Measurements from ENCODE around the gene PTK6. TPM values are rescaled to one million over a fixed set of nuclear protein-coding genes. Genes with fewer than 3 reads are reported as not detected.
A peak's percentile ranks its signal among the peaks of the same experiment; 100 is the strongest.

Gene PTK6
- polyA plus RNA-seq, 2 of the 4 experiments (the other 2 are of a cell fraction): 1.2 to 2.0 TPM

- TF ChIP-seq FOXS1 (CRISPR knock-in tag; IDR thresholded peaks at IDR 0.05) (no peak), ZFP36 (IDR thresholded peaks at IDR 0.05; ENCODE audit: borderline replicate concordance, partially characterized antibody) (no peak), MYC (IDR thresholded peaks at IDR 0.05; ENCODE audit: borderline replicate concordance, low read length) (no peak)
These were observed 3.4 kb upstream of the PTK6 start (continued) for GRCh38 chr20:63540417-63541186.

DNA sequence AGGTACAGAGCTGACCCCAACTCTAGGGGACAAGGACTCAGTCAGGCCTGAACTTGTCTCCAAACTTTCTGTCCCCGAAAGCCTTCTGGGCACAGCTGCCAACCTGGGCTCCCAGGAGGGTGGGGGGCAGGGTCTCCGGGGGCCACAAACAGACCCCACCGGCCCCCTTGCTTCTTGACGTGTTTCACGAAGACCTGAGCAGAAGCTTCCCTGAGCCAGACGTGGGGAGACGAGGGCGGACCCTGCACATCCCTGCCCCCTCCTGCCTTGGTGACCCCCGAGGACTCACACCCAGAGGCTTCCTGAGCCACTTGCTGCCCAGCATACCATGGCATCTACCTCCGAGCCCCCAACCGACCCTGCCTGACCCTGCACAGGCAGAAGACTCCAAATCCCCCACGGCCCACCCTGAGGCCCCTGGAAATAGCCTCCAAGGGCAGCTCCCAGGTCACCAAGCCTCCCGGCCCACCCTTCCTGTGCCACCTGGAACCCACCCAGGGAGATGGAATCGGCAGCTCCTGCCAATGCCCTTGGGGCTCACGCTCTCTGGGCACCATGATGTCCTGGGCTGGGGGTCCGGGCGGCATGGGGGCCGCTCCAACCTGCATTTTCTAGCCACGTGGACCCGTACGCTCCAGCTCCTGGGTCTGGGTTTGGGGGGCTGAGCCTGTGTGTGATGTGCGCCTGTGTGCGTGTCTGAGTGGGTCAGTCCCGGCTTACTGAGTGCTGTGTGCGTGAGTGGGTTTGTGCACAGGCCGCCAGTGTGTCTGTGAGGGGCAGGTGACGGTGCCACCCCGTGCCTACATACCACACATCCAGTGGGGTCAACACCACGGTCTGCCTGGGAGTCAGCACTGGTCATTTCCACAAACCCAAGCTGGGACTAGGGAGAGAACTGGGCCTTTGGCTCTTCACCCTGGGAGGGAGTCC, 2.5 kb upstream of the PTK6 start:
- H3K4me3 ChIP-seq: no peak overlapping the region
- no peak overlapping the region for H3K27ac ChIP-seq
- no peak for ATAC-seq
- no peak for FAIRE-seq
- ChIA-PET CTCF (interaction anchor here (0.8 to 6.8 kb wide), 21 partner anchors 7 to 581 kb away, joined by 3 to 93 read pairs (median 17); partner anchors contain the start of genes FNDC11 and SRMS), POLR2A (no interaction called here)
- no peak for TF ChIP-seq RNF2 (IDR thresholded peaks at IDR 0.05; ENCODE audit: borderline replicate concordance, low read depth)
- no peak for TF ChIP-seq CBX2 (IDR thresholded peaks at IDR 0.05; ENCODE audit: borderline replicate concordance, low read depth)
- no peak for TF ChIP-seq EP300 (IDR thresholded peaks at IDR 0.05)
- no peak for TF ChIP-seq ZC3H11A (IDR thresholded peaks at IDR 0.05)
- TF ChIP-seq PBX3 (IDR thresholded peaks at IDR 0.05): no peak
- no peak for TF ChIP-seq EHF (CRISPR knock-in tag; IDR thresholded peaks at IDR 0.05)
- no peak overlapping the region for H3K4me2 ChIP-seq
- 86% methylated on average over 21 of the region's 29 CpGs for WGBS (ENCODE audit: missing lambda C conversion rate)
- H3K4me1 ChIP-seq: peaks cover 20% of the 10 kb centered on the region
- DNase-seq (ENCODE audit: low read depth in 1 of 2, low spot score in 1 of 2): no peak
- no peaks in the 10 kb centered on the region for H3K9me3 ChIP-seq

- WGBS (ENCODE audit: missing lambda C conversion rate): 94% methylated on average over 12 of the region's 12 CpGs
- ChIA-PET CTCF (interaction anchor here (0.8 to 6.8 kb wide), 35 partner anchors 8 to 581 kb away, joined by 3 to 93 read pairs (median 9); partner anchors contain the start of genes FNDC11, PPDPF, RTEL1 and SRMS), POLR2A (interaction anchor here (2.2 to 3.2 kb wide), 2 partner anchors 88 to 442 kb away, joined by 7 to 14 read pairs; partner anchors contain the start of genes GMEB2 and PRPF6)
- H3K4me3 ChIP-seq: no peak overlapping the region
- ATAC-seq: no peak
- FAIRE-seq: no peak
- TF ChIP-seq RFX5 (IDR thresholded peaks at IDR 0.05) (no peak), ESRRA (IDR thresholded peaks at IDR 0.05; ENCODE audit: borderline replicate concordance, low read length) (no peak), NFE2L2 (conservative IDR thresholded peaks at IDR 0.05; ENCODE audit: low read length) (no peak), RARB (CRISPR knock-in tag; IDR thresholded peaks at IDR 0.05) (no peak), KDM5A (IDR thresholded peaks at IDR 0.05) (no peak), HOXB13 (CRISPR knock-in tag; IDR thresholded peaks at IDR 0.05; ENCODE audit: low read depth) (no peak), FOXS1 (CRISPR knock-in tag; IDR thresholded peaks at IDR 0.05) (no peak), HDAC2 (IDR thresholded peaks at IDR 0.05) (no peak), TFCP2L1 (CRISPR knock-in tag; IDR thresholded peaks at IDR 0.05) (no peak), MAZ (IDR thresholded peaks at IDR 0.05; ENCODE audit: borderline replicate concordance, low read depth, low read length) (no peak), JUN (IDR thresholded peaks at IDR 0.05) (no peak), CEBPB (IDR thresholded peaks at IDR 0.05) (no peak)
- TF ChIP-seq, protein P1, sequence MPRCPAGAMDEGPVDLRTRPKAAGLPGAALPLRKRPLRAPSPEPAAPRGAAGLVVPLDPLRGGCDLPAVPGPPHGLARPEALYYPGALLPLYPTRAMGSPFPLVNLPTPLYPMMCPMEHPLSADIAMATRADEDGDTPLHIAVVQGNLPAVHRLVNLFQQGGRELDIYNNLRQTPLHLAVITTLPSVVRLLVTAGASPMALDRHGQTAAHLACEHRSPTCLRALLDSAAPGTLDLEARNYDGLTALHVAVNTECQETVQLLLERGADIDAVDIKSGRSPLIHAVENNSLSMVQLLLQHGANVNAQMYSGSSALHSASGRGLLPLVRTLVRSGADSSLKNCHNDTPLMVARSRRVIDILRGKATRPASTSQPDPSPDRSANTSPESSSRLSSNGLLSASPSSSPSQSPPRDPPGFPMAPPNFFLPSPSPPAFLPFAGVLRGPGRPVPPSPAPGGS (IDR thresholded peaks at IDR 0.05): no peak
- no peak for DNase-seq (ENCODE audit: low read depth in 1 of 2, low spot score in 1 of 2)
- H3K27ac ChIP-seq: peak overlapping the region in 1 of 2 experiments; percentile 97; a peak in 3 of 6 replicates
- no peak overlapping the region for H3K4me2 ChIP-seq
- no peaks in the 10 kb centered on the region for H3K9me3 ChIP-seq
- peaks cover 18% of the 10 kb centered on the region for H3K4me1 ChIP-seq
These were observed 1.9 kb upstream of the PTK6 start for GRCh38 chr20:63539092-63539430.

Data from A549 (cell line).